ENCODE results near the gene KIF19. TPM values are rescaled to one million over a fixed set of nuclear protein-coding genes. Genes with fewer than 3 reads are reported as not detected.

Gene KIF19
- total RNA-seq, 1 donor from 2014 or later = 80.8 TPM

DNA sequence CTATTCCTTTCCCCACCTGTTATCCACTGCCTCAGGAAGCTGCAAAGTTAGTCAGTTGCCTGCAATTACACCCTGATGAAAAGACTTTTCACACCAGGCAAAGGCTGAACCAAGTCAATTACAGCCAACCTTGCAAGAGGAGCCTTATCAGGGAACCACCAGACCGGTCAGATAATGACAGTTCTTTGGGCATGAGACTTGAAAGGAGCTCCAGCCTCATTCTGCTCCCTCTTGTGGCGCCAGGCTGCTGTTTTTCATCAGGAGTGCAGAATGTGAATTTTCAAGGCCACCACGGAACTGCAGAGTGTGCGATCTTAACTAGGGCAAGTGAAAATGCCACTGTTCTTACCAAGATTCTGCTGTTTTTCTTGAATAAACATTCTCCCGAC is 29.5 kb upstream of the KIF19 start:
- no peak overlapping the region for H3K4me3 Mint-ChIP-seq (ENCODE audit: unreplicated experiment)
- H3K27ac Mint-ChIP-seq (ENCODE audit: unreplicated experiment) = no peak overlapping the region
- H3K4me1 Mint-ChIP-seq (ENCODE audit: low read depth, unreplicated experiment) = peaks cover 14% of the 10 kb centered on the region
- TF ChIP-seq, protein P1, sequence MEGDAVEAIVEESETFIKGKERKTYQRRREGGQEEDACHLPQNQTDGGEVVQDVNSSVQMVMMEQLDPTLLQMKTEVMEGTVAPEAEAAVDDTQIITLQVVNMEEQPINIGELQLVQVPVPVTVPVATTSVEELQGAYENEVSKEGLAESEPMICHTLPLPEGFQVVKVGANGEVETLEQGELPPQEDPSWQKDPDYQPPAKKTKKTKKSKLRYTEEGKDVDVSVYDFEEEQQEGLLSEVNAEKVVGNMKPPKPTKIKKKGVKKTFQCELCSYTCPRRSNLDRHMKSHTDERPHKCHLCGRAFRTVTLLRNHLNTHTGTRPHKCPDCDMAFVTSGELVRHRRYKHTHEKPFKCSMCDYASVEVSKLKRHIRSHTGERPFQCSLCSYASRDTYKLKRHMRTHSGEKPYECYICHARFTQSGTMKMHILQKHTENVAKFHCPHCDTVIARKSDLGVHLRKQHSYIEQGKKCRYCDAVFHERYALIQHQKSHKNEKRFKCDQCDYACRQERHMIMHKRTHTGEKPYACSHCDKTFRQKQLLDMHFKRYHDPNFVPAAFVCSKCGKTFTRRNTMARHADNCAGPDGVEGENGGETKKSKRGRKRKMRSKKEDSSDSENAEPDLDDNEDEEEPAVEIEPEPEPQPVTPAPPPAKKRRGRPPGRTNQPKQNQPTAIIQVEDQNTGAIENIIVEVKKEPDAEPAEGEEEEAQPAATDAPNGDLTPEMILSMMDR (IDR thresholded peaks at IDR 0.05; ENCODE audit: partially characterized antibody, unreplicated experiment) = peak; percentile 48
- H3K9me3 Mint-ChIP-seq (ENCODE audit: unreplicated experiment) = peaks cover 2% of the 10 kb centered on the region
- H3K27me3 Mint-ChIP-seq (ENCODE audit: unreplicated experiment) = peaks cover 3% of the 10 kb centered on the region
- H3K36me3 Mint-ChIP-seq (ENCODE audit: unreplicated experiment) = no peaks in the 10 kb centered on the region
- peak; percentile 67 for DNase-seq

DNA sequence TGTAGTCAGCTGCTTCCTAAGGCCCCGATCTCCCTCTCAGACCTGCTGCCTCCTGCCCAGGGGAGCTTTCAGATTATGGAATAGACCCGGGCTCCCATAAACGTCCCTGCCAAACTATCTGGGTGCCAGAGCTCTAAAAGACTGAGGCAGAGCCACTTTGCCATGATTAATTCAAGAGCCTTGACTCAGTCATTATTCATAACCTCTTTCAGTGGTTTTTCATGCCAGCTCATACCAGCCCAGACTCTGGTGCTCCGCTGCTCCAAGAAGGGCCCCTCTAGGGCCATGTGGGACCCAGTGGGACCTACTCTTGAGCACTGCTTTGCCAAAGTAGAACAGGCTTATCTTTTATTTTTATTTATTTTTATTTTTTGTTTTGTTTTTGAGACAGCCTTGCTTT is 28.1 kb upstream of the KIF19 start:
- TF ChIP-seq, protein P1 (IDR thresholded peaks at IDR 0.05; ENCODE audit: partially characterized antibody, unreplicated experiment) = no peak
- H3K27ac Mint-ChIP-seq (ENCODE audit: unreplicated experiment) = no peak overlapping the region

DNA sequence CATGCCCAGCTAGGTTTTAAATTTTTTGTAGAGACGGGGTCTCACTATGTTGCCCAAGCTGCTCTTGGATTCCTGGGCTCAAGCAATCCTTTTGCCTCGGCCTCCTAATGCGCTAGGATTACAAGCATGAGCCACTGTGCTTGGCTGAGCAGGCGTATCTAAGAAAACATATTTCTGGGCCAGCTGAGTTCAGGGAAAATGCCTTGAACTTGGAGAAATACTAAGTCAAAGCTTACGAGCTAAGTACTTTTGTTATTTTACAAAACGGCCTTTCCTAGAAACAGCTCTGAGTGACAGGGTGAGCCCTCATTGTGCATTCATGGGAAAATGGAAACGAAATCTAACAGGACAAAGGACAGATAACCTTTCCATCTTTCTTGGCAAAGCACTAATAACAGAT is 27.2 kb upstream of the KIF19 start:
- no peak for DNase-seq
- no peak overlapping the region for H3K4me3 Mint-ChIP-seq (ENCODE audit: unreplicated experiment)
- peaks cover 3% of the 10 kb centered on the region for H3K9me3 Mint-ChIP-seq (ENCODE audit: unreplicated experiment)
- H3K27ac Mint-ChIP-seq (ENCODE audit: unreplicated experiment) = no peak overlapping the region
- H3K36me3 Mint-ChIP-seq (ENCODE audit: unreplicated experiment) = no peaks in the 10 kb centered on the region
- TF ChIP-seq, protein P1 (IDR thresholded peaks at IDR 0.05; ENCODE audit: partially characterized antibody, unreplicated experiment) = no peak
- H3K4me1 Mint-ChIP-seq (ENCODE audit: low read depth, unreplicated experiment) = peaks cover 14% of the 10 kb centered on the region
- peaks cover 3% of the 10 kb centered on the region for H3K27me3 Mint-ChIP-seq (ENCODE audit: unreplicated experiment)

More for the DNA sequence above, 28.1 kb upstream of the KIF19 start:
- Mint-ChIP-seq H3K4me3 (ENCODE audit: unreplicated experiment) (no peak overlapping the region), H3K4me1 (ENCODE audit: low read depth, unreplicated experiment) (peaks cover 14% of the 10 kb centered on the region), H3K27me3 (ENCODE audit: unreplicated experiment) (peaks cover 3% of the 10 kb centered on the region), H3K9me3 (ENCODE audit: unreplicated experiment) (peaks cover 3% of the 10 kb centered on the region), H3K36me3 (ENCODE audit: unreplicated experiment) (no peaks in the 10 kb centered on the region)
- no peak for DNase-seq

DNA sequence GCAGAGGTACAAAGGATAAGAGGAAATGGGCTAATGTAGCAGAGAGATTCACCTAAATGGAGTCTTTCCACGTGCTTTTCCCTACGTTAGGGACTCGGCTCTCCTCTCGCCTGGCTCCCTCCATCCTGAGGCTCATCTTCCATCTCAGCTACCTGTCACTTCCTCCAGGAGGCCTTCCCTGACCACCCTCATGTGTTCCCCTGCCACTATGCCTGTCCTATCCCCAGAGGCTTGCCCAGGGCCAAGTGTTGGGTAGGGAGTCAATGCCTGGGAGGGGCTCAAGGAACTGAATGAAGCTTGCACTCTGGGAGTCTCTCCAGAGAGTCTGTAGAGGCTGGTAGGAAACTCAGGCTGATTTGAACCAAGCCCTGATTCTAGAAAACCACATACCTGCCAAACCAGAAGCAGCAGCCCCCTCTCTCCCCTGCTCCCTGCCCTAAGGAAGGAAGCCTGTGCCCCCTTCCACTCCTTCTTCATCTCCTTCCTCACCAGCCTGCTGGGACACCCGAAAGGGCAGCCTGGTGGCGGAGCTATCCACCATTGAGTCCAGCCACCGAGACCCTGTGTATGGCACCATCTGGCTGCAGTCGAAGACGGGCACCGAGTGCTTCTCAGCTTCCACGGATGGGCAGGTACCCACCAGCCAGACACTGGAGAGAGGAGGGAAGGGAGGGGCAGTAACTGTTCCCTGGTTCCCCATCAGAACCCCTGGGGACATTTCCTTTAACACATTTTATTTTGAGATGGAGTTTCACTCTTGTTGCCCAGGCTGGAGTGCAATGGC is 26.6 kb upstream of the KIF19 start:
- Mint-ChIP-seq H3K27me3 (ENCODE audit: unreplicated experiment) (peaks cover 3% of the 10 kb centered on the region), H3K27ac (ENCODE audit: unreplicated experiment) (no peak overlapping the region), H3K9me3 (ENCODE audit: unreplicated experiment) (peaks cover 3% of the 10 kb centered on the region), H3K4me1 (ENCODE audit: low read depth, unreplicated experiment) (peaks cover 14% of the 10 kb centered on the region), H3K36me3 (ENCODE audit: unreplicated experiment) (no peaks in the 10 kb centered on the region), H3K4me3 (ENCODE audit: unreplicated experiment) (no peak overlapping the region)
- TF ChIP-seq, protein P1 (IDR thresholded peaks at IDR 0.05; ENCODE audit: partially characterized antibody, unreplicated experiment) = no peak
- no peak for DNase-seq

DNA sequence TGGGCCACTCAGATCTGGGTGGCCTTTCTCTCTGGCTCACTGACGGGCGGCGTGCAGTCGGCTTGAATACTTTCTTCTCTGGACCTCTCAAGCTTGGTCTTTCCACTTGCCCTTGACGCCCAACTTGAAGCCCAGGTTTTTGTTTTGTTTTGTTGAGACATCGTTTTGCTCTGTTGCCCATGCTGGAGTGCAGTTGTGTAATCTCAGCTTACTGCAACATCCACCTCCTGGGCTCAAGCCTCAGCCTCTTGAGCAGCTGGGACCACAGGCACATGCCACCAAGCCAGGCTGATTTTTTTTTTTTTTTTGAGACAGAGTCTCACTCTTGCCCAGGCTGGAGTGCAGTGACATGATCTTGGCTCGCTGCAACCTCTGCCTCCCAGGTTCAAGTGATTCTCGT is 22.7 kb upstream of the KIF19 start:
- Mint-ChIP-seq H3K36me3 (ENCODE audit: unreplicated experiment) (no peaks in the 10 kb centered on the region), H3K9me3 (ENCODE audit: unreplicated experiment) (peaks cover 3% of the 10 kb centered on the region), H3K27ac (ENCODE audit: unreplicated experiment) (no peak overlapping the region), H3K27me3 (ENCODE audit: unreplicated experiment) (peaks cover 3% of the 10 kb centered on the region), H3K4me1 (ENCODE audit: low read depth, unreplicated experiment) (peaks cover 5% of the 10 kb centered on the region), H3K4me3 (ENCODE audit: unreplicated experiment) (no peak overlapping the region)
- DNase-seq = no peak
- TF ChIP-seq, protein P1 (IDR thresholded peaks at IDR 0.05; ENCODE audit: partially characterized antibody, unreplicated experiment) = no peak

All from glutamatergic neuron (in vitro differentiated cells).